ENCODE data around the gene ITFG1. TPM values are rescaled to one million over a fixed set of nuclear protein-coding genes. Genes with fewer than 3 reads are reported as not detected.

ITFG1 gene
- total and polyA plus RNA-seq, 7 donors = 12.0 to 59.3 (median 36.0) TPM

GRCh38 chr16:47408491-47408890, 52.4 kb downstream of the ITFG1 start:
- no peaks in the 10 kb centered on the region for H3K9me3 ChIP-seq
- H3K27ac ChIP-seq = no peak overlapping the region
- H3K27me3 ChIP-seq = no peaks in the 10 kb centered on the region
- H3K36me3 ChIP-seq = peaks cover 0 to 3% (median 0%) of the 10 kb centered on the region in 4 donors
- WGBS, 2 donors = 89 to 91% methylated on average over 3 of the region's 3 CpGs
- intact Hi-C loops (cut with DNase I) = no loop called here
- H3K4me1 ChIP-seq = no peaks in the 10 kb centered on the region
- no peak overlapping the region for H3K4me3 ChIP-seq
- no peak for DNase-seq
- TF ChIP-seq POLR2AphosphoS5 (IDR thresholded peaks at IDR 0.05) (no peak), POLR2A (IDR thresholded peaks at IDR 0.05) (no peak), EP300 (IDR thresholded peaks at IDR 0.05) (no peak)
- TF ChIP-seq, protein P1, sequence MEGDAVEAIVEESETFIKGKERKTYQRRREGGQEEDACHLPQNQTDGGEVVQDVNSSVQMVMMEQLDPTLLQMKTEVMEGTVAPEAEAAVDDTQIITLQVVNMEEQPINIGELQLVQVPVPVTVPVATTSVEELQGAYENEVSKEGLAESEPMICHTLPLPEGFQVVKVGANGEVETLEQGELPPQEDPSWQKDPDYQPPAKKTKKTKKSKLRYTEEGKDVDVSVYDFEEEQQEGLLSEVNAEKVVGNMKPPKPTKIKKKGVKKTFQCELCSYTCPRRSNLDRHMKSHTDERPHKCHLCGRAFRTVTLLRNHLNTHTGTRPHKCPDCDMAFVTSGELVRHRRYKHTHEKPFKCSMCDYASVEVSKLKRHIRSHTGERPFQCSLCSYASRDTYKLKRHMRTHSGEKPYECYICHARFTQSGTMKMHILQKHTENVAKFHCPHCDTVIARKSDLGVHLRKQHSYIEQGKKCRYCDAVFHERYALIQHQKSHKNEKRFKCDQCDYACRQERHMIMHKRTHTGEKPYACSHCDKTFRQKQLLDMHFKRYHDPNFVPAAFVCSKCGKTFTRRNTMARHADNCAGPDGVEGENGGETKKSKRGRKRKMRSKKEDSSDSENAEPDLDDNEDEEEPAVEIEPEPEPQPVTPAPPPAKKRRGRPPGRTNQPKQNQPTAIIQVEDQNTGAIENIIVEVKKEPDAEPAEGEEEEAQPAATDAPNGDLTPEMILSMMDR (IDR thresholded peaks at IDR 0.05) = no peak

- TF ChIP-seq POLR2AphosphoS5 (IDR thresholded peaks at IDR 0.05) (no peak), EP300 (IDR thresholded peaks at IDR 0.05) (no peak), POLR2A (IDR thresholded peaks at IDR 0.05) (no peak)
- TF ChIP-seq, protein P1 (IDR thresholded peaks at IDR 0.05) = no peak
- DNase-seq = no peak
- no peak overlapping the region for H3K4me3 ChIP-seq
- no peak overlapping the region for H3K27ac ChIP-seq
- intact Hi-C loops (cut with DNase I) = no loop called here
- peaks cover 0 to 4% (median 0%) of the 10 kb centered on the region in 4 donors for H3K4me1 ChIP-seq
- H3K9me3 ChIP-seq = no peaks in the 10 kb centered on the region
- H3K36me3 ChIP-seq = no peaks in the 10 kb centered on the region
- no peaks in the 10 kb centered on the region for H3K27me3 ChIP-seq
- WGBS, 2 donors = 89 to 90% methylated on average over 4 of the region's 4 CpGs
Observed at GRCh38 chr16:47395733-47396498, 64.9 kb downstream of the ITFG1 start.

DNA sequence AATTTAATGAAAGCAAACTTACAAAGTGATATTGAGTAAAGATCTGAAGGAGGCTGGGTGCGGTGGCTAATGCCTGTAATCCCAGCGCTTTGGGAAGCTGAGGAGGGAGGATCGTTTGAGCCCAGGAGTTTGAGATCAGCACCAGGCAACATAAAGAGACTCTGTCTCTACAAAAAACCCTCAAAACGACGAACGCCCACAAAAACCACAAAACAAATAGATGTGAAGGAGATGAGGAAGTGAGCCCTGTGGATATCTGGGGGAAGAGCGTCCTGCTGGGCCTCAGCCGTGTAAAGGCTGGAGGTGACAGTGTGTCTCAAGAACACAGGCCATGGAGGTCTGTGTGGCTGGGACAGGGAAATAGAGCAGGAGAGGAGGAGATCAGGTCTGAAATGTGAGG, 68.8 kb downstream of the ITFG1 start:
- Histone ChIP-seq H3K27ac (no peak overlapping the region), H3K9me3 (no peaks in the 10 kb centered on the region), H3K27me3 (no peaks in the 10 kb centered on the region), H3K36me3 (no peaks in the 10 kb centered on the region), H3K4me1 (peaks cover 0 to 5% (median 4%) of the 10 kb centered on the region in 4 donors), H3K4me3 (no peak overlapping the region)
- WGBS, 2 donors = 41 to 79% methylated on average over 8 of the region's 8 CpGs
- no peak for TF ChIP-seq POLR2AphosphoS5 (IDR thresholded peaks at IDR 0.05)
- no peak for TF ChIP-seq POLR2A (IDR thresholded peaks at IDR 0.05)
- no peak for TF ChIP-seq EP300 (IDR thresholded peaks at IDR 0.05)
- TF ChIP-seq, protein P1 (IDR thresholded peaks at IDR 0.05) = no peak
- no peak for DNase-seq
- intact Hi-C loops (cut with DNase I) = no loop called here

GRCh38 chr16:47388705-47389104, 72.2 kb downstream of the ITFG1 start:
- no peaks in the 10 kb centered on the region for H3K36me3 ChIP-seq
- 79 to 92% methylated on average over 4 of the region's 4 CpGs for WGBS, 2 donors
- TF ChIP-seq POLR2A (IDR thresholded peaks at IDR 0.05) = no peak
- intact Hi-C loops (cut with DNase I) = no loop called here
- H3K27me3 ChIP-seq = no peaks in the 10 kb centered on the region
- peaks cover 0 to 7% (median 4%) of the 10 kb centered on the region in 4 donors for H3K4me1 ChIP-seq
- H3K4me3 ChIP-seq = no peak overlapping the region
- DNase-seq = no peak
- H3K9me3 ChIP-seq = no peaks in the 10 kb centered on the region
- H3K27ac ChIP-seq = no peak overlapping the region

GRCh38 chr16:47387026-47387734, 73.7 kb downstream of the ITFG1 start:
- TF ChIP-seq EP300 (IDR thresholded peaks at IDR 0.05) (no peak), POLR2A (IDR thresholded peaks at IDR 0.05) (no peak), POLR2AphosphoS5 (IDR thresholded peaks at IDR 0.05) (no peak)
- TF ChIP-seq, protein P1 (IDR thresholded peaks at IDR 0.05) = no peak
- intact Hi-C loops (cut with DNase I) = no loop called here
- WGBS, 2 donors = 47 to 85% methylated on average over 3 of the region's 3 CpGs

More at GRCh38 chr16:47387026-47387734, 73.7 kb downstream of the ITFG1 start:
- Histone ChIP-seq H3K4me1 (peaks cover 0 to 7% (median 4%) of the 10 kb centered on the region in 4 donors), H3K27me3 (no peaks in the 10 kb centered on the region), H3K4me3 (no peak overlapping the region), H3K9me3 (no peaks in the 10 kb centered on the region), H3K36me3 (no peaks in the 10 kb centered on the region), H3K27ac (no peak overlapping the region)
- no peak for DNase-seq
